ENCODE results near the gene CAMK2A. TPM values are rescaled to one million over a fixed set of nuclear protein-coding genes. Genes with fewer than 3 reads are reported as not detected.
A peak's percentile ranks its signal among the peaks of the same experiment; 100 is the strongest.

CAMK2A gene
- total RNA-seq, 1 donor, result 0.09 TPM

GRCh38 chr5:150283904-150284303 lies 5.7 kb downstream of the CAMK2A start:
- DNase-seq (ENCODE audit: low read depth), result no peak
- no peak for TF ChIP-seq CTCF (IDR thresholded peaks at IDR 0.05; ENCODE audit: insufficient read depth, low read length)
- H3K4me3 ChIP-seq (ENCODE audit: low read depth, low read length), result no peak overlapping the region

GRCh38 chr5:150281987-150282386 lies 7.6 kb downstream of the CAMK2A start:
- no peak for DNase-seq (ENCODE audit: low read depth)
- H3K4me3 ChIP-seq (ENCODE audit: low read depth, low read length), result no peak overlapping the region
- TF ChIP-seq CTCF (IDR thresholded peaks at IDR 0.05; ENCODE audit: insufficient read depth, low read length), result no peak

GRCh38 chr5:150279330-150280020 lies 10.1 kb downstream of the CAMK2A start:
- no peak for TF ChIP-seq CTCF (IDR thresholded peaks at IDR 0.05; ENCODE audit: insufficient read depth, low read length)
- no peak for DNase-seq (ENCODE audit: low read depth)
- H3K4me3 ChIP-seq (ENCODE audit: low read depth, low read length), result no peak overlapping the region

- no peak for TF ChIP-seq CTCF (IDR thresholded peaks at IDR 0.05; ENCODE audit: insufficient read depth, low read length)
- peak; percentile 57 for DNase-seq (ENCODE audit: low read depth)
- H3K4me3 ChIP-seq (ENCODE audit: low read depth, low read length), result no peak overlapping the region
Measured at GRCh38 chr5:150278916-150279315, 10.7 kb downstream of the CAMK2A start.

GRCh38 chr5:150278046-150278730 lies 11.4 kb downstream of the CAMK2A start:
- no peak for TF ChIP-seq CTCF (IDR thresholded peaks at IDR 0.05; ENCODE audit: insufficient read depth, low read length)
- peak; percentile 44 for DNase-seq (ENCODE audit: low read depth)
- no peak overlapping the region for H3K4me3 ChIP-seq (ENCODE audit: low read depth, low read length)

- DNase-seq (ENCODE audit: low read depth), result no peak
- no peak for TF ChIP-seq CTCF (IDR thresholded peaks at IDR 0.05; ENCODE audit: insufficient read depth, low read length)
- H3K4me3 ChIP-seq (ENCODE audit: low read depth, low read length), result no peak overlapping the region
Measured at GRCh38 chr5:150277043-150277442, 12.5 kb downstream of the CAMK2A start.

All from fibroblast of the aortic adventitia (primary cell).